ENCODE data around the gene AUNIP. TPM values are rescaled to one million over a fixed set of nuclear protein-coding genes. Genes with fewer than 3 reads are reported as not detected.

Gene AUNIP, protein sequence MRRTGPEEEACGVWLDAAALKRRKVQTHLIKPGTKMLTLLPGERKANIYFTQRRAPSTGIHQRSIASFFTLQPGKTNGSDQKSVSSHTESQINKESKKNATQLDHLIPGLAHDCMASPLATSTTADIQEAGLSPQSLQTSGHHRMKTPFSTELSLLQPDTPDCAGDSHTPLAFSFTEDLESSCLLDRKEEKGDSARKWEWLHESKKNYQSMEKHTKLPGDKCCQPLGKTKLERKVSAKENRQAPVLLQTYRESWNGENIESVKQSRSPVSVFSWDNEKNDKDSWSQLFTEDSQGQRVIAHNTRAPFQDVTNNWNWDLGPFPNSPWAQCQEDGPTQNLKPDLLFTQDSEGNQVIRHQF
- total RNA-seq, result 1.7 TPM

DNA sequence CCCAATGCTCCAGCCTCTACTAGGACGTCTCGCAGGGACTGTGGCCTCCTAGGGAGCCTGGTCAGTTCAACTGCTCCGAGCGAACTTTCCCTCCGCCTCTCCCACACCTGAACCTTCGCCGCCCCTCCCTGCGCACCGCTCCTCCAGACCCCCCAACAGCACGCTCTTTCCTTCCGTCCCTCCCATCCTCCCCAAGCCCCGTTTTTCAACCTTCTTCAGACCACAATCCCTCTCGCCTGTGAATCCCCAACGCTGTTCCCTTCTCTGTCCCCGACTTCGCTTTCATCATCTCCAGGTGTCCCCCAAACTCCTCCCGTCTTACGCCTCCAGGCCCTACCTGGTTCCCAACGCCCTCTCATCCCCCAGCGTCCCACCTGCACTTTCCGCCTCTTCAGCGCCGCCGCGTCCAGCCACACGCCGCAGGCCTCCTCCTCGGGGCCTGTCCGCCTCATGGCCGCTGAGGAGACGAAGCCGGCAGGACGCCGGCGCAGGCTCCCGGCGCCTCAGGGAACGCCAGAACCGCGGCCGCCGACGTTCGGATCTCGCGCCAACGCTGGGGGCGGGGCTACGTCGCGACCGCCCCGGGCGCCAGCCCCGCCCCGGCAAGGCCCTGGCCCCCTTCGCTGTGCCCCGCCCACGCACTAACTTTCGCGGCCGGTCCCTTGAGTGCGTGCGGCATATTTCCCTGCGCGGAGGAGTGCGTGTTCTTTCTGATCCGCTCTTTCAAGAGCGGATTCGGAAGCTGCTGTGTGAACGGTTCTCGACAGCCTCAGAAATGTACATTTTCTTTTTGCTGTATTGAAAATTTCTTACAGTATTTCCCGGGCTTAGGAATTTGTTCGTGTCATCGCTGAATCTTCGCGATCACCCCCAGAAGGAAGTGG is at the start of gene AUNIP:
Gene AUNIP, minus strand, starts transcription at position 552 of the 884 bp plus-strand sequence. Its CDS starts 100 bp downstream, at position 452.
- peak; percentile 68 for DNase-seq

DNA sequence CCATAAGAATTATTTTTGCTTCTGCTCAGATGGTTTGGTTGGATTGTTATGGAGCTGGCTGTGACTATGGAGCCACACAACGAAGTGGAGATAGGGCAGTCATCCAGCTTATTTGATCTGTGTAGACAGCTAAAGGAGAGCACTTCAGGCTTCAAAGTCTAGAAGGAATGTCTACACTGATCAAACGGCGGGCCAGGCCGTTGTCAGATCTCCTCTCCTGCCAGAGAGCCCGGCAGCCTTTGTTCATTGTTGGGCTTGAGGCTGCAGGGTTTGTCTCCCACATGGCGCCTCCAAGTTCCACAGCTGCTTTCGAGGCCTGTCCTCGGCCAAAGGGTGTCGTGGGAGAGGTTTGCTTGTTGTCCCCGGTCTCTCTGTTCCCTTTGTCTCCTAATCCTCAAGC is 49.8 kb upstream of the AUNIP start:
- peak; percentile 52 for DNase-seq

DNA sequence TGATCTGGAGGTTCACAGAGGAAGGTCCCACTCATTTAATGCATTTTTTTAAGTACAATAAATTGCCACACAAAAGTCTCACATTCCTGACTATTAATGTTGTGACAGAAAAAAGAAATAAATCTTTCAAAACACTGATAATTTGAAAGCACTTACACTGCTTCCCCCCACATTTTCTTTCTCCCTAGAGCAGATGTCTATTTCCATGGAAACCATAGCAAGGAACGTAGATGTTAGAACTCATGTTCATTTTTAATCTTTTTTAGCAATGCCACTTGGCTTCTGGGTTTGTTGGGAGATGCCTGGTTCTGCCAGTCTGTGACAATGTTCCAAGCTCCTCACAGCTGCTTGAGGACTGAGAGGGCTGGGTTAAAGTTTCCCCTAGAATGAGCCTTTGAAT is 48.9 kb upstream of the AUNIP start:
- DNase-seq, result no peak

DNA sequence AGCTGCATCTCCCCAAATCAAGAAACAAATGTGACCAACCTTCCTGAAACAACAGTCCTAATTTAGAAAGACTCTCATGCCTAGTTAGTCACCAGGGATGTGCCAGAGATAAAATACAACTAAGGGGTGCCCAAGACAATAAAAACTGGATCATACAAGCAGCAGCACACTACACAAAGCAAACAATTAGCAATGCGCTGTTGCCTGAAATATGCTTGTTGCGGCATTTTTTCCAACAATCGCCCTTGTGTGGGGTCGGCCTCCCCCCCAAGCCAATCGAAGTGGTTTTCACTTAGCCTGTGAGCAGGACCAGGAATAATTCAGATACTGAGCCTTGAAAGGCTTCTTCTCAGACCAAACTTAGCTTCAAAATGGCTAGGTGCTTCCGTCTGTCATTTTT is 48.3 kb upstream of the AUNIP start:
- no peak for DNase-seq

DNA sequence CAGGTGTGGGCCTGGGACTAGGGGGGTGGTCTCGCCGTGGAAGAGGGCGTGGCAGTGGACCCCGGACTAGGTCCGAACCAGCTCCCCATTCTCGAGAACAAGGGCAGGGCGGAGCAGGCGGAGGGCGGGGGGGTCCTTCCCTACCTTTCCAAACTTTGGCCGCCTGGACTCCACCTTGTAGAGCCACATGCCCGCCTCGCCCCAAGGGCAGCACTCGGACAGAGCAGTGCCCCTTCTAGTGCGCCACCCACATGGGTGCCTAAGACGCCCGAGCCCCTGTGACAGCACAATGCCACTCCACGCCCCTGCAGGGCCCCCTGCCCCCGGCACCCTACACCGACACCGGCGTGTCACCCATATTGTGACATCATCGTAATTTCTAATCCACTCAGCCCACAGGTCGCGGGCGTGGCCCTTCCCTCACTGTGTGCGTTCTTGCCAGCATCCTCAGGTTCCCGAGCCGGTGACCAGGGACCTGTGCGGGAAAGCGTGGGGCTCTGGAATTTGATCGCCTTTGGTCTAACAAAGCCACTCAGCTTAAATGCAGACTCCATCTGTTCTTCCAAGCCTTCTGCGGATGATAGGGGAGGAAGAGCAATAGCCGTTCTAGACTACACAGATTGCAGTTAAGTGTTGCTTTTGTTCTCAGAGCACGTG is 47.5 kb upstream of the AUNIP start:
- DNase-seq, result no peak

DNA sequence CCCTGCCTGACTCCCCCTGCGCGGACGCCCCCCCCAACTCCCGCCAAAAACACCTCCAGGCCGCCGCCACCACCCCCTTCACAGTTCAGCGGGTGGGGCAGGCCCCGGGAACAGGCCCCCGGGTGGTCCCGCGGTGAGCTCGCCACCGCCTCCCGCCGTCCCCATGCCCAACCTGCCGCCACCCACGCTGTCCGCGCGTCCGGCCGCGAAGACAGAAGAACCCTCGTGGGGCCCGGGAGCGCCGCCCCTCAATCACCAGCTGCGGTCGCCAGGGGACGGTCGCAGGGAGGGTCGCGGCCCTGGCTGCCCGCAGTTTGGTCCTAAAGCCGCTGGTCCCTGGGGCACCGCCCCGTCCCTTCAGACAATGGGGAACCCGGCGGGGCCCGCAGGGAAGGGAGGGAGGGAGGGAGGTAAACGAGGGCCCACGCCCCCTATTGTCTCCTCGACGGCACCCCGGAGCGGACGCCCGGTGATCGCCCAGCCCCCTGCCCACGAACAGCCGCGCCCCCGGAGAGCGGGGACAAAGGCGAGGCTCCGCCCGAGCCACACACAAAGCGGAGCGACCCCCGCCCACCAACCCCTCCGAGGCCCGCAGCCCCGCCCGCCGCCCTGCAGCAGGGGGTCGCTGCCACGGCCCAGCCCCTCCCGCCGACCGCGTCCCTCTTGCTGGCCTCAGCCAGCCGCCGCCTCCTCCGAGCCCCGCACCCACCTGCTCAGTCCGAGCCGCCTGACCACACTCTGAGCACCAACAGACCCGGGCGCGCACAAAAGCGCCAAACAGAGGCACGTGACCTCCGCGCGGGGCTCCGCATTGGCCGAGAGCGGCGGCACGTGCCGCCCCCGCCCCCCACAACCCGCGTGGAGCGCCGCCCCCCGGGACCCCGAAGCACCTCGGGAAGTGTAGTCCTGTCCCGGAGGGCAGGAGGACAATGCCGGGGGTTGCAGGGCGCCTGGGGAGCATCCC is 46.7 kb upstream of the AUNIP start, which contains the start of gene STMN1:
Gene STMN1, minus strand, starts transcription at position 740 of the 964 bp plus-strand sequence. CDS start 1,743 bp downstream, outside the sequence.
- peak; percentile 91 for DNase-seq

DNA sequence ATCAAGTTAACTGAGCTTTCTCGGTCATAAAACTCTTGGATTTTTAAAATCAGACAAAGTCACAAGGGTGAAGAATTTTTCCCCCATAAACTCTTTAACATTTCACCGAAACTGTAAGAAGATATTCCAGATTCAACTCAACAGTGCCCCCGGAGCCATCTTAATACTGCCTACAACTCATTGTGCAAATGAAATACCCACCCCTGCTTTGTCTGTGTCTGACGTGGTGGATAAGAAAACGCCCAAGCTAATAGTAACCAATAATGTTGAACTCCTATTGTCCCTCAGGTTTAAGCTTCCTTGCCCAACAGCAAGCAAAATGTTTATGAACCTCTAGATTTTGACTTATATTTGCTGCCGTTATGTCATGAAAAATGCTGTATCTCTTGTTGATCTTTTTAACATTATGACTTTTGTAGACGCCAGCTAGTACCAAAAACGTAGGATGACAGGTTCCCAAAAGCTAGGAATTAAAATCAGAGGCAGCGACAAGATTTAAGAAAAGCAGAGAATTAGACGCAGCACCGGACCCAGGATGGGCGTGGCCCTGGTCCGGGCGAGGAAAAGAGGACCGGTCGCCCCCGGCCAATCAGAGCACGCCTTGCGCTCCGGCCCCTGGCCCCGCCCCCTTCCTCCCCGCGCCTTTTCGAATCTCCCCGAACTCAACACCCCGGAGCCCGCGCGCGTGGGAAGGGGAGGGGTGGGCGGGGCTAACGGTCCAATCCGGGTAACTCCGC is 45.9 kb upstream of the AUNIP start:
- peak; percentile 92 for DNase-seq

DNA sequence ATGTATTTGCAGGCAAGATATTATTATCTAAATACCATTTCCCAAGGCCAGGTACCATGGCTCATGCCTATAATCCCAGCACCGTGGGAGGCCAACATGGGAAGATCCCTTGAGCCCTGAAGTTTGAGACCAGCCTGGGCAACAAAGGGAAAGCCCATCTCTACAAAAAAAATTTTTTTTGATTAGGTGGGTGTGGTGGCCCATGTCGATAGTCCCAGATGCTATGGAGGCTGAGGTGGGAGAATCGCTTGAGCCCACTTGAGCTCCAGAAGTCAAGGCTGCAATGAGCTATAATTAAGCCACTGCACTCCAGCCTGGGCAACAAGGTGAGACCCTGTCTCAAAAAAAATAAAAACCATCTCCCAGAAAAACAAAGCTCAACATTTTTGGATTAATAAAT is 44.7 kb upstream of the AUNIP start:
- DNase-seq, result no peak

DNA sequence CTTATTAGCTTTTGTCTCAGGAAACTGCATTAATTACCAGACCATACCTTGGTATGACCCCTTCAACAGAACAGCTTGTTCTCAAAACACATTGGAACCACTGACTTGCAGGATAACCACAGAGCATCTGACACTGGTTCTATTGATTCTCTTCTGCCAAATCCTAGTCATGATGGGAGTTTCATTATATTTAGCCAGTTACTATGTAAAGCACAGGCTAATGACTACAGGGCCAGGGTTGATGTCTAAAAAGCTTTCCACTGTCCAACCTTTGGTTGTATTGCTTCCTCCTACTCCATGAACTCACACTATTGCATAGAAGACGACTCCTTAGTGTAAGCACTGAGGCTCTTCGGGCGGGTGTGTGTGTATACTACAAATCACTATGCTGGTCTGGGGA is 43.2 kb upstream of the AUNIP start:
- DNase-seq, result no peak

DNA sequence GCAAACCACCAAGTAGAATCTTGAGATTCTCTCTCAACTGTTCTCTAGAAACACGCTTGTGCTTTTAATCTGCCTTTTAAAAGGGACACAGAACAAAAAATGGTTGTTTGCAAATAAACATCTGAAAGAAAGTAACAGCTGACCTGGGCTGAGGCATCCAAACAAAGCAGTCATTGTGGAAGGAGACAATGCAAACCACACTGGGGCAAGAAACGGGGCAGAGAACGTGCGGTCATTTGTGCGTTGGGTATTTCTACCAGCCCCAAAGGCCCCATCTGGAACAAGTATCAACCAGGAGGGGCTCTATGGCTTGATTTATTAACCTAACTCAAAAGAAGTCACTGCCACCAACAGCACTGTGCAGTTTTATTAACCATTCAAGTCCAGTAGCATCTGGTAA is 41.0 kb upstream of the AUNIP start:
- DNase-seq, result peak; percentile 32

DNA sequence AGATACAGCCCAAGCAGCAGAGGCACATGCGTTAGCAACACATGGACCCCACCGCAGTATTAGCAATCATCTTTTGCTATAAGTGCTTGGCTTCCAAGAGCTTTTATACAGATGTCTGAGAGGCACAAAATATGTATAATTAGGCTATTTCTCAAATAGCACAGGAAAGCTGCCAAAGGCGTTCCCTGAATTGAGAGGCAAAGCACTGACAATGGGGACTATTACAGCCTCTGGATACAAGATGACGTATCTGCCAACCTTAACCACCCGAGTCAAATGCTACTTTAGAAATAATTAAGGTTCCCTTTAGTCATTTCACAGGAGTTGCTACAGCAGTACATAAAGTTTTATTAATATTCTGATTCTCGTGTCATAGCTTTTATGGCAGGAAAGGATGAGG is 40.5 kb upstream of the AUNIP start:
- DNase-seq, result no peak

DNA sequence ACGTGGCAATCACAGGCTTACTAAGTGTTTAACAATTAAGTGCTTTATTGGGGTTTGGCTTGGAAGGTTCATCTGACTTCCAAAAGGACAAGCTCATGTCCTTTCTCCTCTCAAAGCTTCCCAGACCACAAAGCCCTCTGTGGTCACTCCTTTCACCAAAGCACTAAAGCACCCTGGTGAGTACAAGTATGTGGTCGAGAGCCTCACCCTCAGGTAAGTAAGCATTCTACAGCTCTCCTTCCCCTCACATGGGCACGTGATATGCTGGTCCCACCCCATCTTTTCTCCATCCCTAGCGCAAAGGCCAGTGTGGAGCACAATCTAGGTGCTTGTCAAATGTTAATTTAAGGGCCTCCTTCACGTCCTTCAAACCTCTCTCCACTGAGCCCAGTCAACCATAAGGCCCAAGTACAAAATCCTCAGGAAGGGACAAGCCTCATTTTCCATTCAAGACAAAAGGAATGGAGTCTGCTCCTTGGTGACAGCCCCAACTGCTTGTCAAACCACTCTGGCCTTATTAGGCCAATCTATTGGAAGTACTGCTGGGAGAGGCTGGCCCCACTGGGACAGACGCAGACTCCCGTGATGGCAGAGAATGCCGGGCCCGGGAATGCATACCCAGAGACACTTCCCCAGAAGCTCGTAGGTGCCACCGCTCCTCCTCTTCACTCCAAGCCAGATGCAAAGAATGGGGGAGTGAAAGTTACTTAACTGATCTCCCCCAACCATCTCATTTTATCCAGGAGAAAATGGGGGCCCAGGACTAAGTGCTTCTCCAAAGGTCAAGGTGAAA is 39.2 kb upstream of the AUNIP start:
- DNase-seq, result no peak

DNA sequence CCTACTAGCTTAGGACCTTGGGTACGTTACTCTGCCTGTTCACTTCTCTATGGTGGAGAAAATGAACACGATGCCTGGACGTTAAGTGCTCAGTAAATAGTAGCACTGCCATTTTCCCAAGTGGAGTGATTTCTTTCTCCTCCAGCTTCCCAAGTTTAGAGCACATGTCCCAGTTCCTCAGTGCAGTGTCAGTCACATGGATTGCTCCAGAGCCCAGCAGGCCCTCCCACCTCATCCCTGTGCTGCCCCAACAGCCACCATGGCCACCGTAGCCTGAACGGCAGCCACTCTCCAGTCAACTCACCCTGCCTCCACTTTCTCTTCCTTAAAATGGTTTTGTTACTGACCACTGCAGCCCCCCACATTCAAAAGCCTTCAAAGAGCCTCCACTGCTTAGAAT is 38.5 kb upstream of the AUNIP start:
- no peak for DNase-seq

DNA sequence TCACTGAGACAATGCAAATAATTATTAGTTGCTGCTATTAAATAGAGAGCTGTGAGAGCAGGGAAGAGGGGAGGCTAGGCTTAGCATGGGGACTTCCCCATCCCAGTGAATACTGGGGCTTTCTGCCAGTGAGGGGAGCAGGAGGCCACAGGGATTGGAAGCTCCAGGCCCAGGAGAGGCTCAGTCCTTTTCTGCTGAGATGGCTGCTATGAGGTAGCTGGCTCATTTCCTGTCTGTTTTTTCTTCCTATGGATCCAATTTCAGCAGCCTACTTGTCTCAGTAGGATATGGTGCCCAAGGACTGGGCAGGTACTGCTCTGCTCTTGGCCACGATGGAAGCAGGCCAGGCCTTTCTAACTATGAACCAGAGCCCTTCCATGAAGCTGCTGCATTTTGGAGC is 37.0 kb upstream of the AUNIP start:
- DNase-seq, result no peak

DNA sequence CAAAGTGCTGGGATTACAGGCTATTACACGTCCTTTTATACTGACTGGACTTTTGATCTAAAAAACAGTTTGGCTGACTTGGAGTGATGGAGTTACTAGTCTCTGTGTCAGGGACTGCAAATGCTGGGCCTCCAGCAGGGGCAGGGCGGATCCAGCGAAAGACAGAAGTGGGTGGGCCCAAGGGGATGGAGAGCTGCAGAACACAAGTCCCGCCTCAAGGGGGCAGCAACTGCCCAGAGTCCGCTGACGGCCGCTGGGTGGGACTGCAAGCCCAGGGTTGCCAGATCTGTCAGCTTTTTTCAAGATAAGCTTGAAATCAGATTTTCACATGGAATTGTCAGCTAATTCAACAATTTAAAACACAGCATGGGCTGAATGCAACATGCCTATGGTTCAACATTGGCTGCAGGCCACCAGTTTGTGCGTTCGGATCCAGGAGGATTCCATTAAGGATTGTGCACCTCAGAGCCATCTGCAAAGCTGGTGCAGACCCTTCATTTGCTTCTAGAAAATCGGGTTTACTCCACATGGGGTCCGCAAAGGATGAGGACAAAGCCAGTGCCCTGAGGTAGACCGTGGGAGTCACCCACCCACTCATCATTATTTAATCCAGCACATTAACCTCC is 36.2 kb upstream of the AUNIP start:
- DNase-seq, result peak; percentile 90

DNA sequence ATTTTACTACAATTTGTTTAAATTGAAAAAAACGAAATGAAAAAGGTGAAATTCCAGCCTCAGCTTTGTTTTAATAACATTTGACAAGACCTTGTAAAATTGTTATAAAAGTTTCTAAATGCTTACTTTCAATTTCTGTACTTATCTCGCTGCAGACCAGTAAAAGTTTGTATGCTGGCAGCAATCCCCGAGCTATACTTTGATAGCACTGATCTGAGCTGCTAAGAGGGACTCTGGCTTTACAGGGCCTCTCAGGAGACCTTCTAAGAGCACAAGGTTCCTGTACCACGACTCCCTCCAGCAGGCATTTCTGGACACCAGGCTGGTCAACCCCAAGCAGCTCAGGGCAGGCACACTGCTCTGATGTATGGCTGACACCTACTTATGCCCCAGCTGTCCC is 33.9 kb upstream of the AUNIP start:
- no peak for DNase-seq

DNA sequence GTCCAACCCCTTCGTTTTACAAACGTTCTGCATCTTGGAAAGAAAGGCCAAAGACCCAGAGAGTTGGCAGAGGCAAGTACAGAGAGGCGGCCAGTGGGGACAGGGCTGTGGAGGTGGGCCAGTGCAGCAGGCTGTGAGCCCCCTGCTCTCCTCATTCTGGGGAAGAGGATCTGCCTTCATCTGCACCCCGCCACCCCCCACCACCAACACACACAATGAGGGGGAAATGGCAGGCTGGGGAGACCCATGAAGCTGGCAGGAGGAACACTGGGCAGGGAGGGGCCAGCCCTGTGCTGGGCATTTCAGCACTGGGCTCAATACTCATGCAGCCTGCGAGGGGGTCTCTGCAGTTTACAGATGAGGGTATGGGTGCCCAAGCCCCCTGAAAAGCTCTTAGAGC is 32.3 kb upstream of the AUNIP start:
- DNase-seq, result no peak

DNA sequence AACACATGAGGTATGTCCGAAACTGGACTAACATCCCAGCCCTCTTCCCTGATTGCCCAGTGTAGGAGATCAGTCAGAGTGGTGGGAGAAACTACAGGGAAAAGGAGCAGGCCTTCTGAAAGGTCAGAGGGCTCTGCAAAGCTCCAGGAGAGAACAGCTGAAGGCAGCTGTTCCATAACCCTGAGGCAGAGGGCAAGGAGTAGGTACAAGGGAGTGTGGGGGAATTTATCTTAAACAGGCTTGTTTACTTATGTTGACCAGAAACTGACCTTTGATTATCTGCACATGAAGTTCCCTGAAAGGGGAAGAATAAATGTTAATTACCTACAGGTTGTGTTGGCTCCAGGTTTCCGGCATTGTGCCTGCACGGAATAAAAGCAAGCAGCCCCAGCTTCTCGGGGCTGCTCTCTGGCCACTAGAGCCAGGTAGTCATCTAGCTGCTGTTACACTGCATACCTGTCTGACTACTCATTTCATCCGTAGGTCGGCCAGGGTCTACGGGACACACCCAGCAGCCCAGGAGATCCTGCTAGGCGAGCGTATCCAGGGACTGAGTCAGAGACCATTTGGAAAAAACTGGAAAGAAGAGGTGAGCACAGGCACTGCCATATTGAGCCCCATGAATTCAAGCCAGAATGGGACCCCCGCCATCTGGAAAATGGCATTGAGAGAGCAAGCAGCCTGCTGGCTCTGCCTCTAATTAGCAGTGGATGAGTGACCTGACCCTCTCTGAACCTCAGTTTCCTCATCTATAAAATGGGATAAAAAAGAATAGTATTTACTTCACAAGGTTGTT is 31.2 kb upstream of the AUNIP start:
- no peak for DNase-seq

DNA sequence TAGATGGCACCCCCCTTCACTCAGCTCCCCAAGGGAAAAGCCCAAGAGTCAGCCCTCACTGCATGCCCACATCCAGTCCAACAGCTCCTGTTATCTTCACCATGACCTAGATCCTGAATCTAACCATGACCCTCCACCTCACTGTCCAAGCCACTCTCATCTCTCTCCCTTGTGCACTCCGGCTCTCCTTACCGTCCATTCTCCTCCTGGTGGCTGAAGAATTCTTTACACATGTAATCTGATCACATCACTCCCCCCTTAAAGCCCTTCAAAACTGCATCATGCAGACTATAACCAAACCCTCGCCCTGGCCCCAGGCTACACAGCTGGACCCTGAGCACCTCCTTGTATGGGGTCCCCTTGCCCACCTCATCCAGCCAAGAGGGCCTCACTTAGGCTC is 30.2 kb upstream of the AUNIP start:
- DNase-seq, result no peak

Measured in occipital lobe (tissue), 2 donors.